Measurements from ENCODE around the gene SHE.

The SHE gene

DNA sequence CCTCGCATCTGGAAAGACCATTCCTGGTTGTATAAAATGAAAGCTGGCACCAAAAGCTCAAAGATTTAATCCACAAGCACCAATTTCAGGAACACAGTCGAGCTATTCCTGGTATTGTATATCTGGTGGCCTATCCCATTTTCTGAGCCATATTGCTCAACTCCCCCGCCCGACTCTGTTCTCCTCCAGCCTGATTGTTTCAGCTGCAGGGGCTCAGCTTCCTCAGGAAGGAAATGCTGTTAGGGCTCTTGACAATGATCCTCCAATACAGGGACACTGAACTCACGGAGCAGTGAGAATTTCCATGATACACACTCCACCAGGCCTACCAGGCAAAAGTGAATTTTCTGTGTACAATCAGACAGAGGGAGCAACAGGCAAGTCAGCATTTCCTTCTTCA, 17.1 kb downstream of the SHE start:
- no peak overlapping the region for H3K27ac ChIP-seq (ENCODE audit: low read length)
- no peak overlapping the region for H3K4me3 ChIP-seq (ENCODE audit: low read length)
- no peaks in the 10 kb centered on the region for H3K9me3 ChIP-seq (replicated peaks; ENCODE audit: insufficient read depth, low read length)
- no peak overlapping the region for H2AFZ ChIP-seq (ENCODE audit: low read length)
- no peaks in the 10 kb centered on the region for H3K36me3 ChIP-seq (replicated peaks; ENCODE audit: insufficient read depth, low read length)
- H3K79me2 ChIP-seq (ENCODE audit: low read length), result no peaks in the 10 kb centered on the region
- H3F3A ChIP-seq (ENCODE audit: insufficient read depth, low read length), result no peaks in the 10 kb centered on the region
- no peak for DNase-seq
- H3K4me1 ChIP-seq (ENCODE audit: low read length), result no peaks in the 10 kb centered on the region
- H3K9ac ChIP-seq (ENCODE audit: low read length), result no peak overlapping the region
- no peaks in the 10 kb centered on the region for H3K27me3 ChIP-seq (replicated peaks; ENCODE audit: insufficient read depth, low read length)
- H3K4me2 ChIP-seq (ENCODE audit: low read depth, low read length), result no peak overlapping the region
- TF ChIP-seq EZH2 (optimal IDR thresholded peaks at IDR 0.05; ENCODE audit: low read depth, low read length) (no peak), EZH2phosphoT487 (IDR thresholded peaks at IDR 0.05; ENCODE audit: low read length) (no peak)
- TF ChIP-seq, protein P1, sequence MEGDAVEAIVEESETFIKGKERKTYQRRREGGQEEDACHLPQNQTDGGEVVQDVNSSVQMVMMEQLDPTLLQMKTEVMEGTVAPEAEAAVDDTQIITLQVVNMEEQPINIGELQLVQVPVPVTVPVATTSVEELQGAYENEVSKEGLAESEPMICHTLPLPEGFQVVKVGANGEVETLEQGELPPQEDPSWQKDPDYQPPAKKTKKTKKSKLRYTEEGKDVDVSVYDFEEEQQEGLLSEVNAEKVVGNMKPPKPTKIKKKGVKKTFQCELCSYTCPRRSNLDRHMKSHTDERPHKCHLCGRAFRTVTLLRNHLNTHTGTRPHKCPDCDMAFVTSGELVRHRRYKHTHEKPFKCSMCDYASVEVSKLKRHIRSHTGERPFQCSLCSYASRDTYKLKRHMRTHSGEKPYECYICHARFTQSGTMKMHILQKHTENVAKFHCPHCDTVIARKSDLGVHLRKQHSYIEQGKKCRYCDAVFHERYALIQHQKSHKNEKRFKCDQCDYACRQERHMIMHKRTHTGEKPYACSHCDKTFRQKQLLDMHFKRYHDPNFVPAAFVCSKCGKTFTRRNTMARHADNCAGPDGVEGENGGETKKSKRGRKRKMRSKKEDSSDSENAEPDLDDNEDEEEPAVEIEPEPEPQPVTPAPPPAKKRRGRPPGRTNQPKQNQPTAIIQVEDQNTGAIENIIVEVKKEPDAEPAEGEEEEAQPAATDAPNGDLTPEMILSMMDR (IDR thresholded peaks at IDR 0.05; ENCODE audit: low read length), result no peak
- no peaks in the 10 kb centered on the region for H3K9me2 ChIP-seq (replicated peaks; ENCODE audit: insufficient read depth, low read length)
- no peaks in the 10 kb centered on the region for H4K20me1 ChIP-seq (ENCODE audit: insufficient read depth, low read length)

DNA sequence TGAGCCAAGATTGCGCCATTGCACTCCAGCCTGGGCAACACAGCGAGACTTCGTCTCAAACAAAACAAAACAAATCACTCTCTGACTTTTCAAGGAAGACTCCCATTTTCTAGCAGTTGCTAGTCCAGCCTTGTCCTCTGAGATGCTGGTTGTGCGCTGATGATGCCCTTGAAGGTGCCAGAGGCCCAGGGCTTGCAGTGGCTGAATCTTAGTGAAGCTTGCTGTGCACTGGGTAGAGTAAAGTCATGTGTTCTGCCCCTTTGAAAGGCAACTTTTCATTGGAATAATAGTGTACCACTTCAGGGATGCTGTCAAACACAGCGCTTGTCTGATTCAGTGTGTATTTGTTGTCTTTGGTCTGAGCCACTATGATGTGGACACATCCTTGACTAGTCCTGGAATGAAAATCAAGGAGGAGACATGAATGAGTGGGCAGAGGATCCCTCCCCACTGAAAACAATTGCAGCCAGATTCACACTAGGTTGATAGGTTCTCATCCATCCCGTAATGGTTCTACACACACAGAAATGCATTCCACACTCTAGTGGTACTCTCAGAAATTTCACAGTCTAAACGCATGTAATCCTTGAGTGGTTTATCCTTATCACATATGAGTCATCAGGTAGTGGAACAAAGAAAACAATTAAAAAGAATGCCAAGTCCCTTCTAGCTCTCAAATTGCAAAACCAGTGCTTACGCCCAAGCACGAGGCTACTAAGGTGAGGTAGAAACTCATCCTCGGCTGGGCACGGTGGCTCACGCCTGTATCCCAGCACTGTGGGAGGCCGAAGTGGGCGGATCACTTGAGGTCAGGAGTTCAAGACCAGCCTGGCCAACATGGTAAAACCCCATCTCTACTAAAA, 18.0 kb downstream of the SHE start:
- Histone ChIP-seq H3F3A (ENCODE audit: insufficient read depth, low read length) (peaks cover 5% of the 10 kb centered on the region; the same call in 1 of the 2 replicates), H4K20me1 (ENCODE audit: insufficient read depth, low read length) (no peaks in the 10 kb centered on the region), H3K4me3 (ENCODE audit: low read length) (no peak overlapping the region), H3K9ac (ENCODE audit: low read length) (no peak overlapping the region), H2AFZ (ENCODE audit: low read length) (no peak overlapping the region), H3K36me3 (replicated peaks; ENCODE audit: insufficient read depth, low read length) (no peaks in the 10 kb centered on the region), H3K9me2 (replicated peaks; ENCODE audit: insufficient read depth, low read length) (no peaks in the 10 kb centered on the region), H3K4me1 (ENCODE audit: low read length) (peaks cover 6% of the 10 kb centered on the region), H3K4me2 (ENCODE audit: low read depth, low read length) (no peak overlapping the region), H3K27me3 (replicated peaks; ENCODE audit: insufficient read depth, low read length) (no peaks in the 10 kb centered on the region), H3K27ac (ENCODE audit: low read length) (no peak overlapping the region), H3K79me2 (ENCODE audit: low read length) (no peaks in the 10 kb centered on the region), H3K9me3 (replicated peaks; ENCODE audit: insufficient read depth, low read length) (no peaks in the 10 kb centered on the region)
- TF ChIP-seq EZH2 (optimal IDR thresholded peaks at IDR 0.05; ENCODE audit: low read depth, low read length) (no peak), EZH2phosphoT487 (IDR thresholded peaks at IDR 0.05; ENCODE audit: low read length) (no peak)
- TF ChIP-seq, protein P1 (IDR thresholded peaks at IDR 0.05; ENCODE audit: low read length), result no peak
- DNase-seq, result no peak

DNA sequence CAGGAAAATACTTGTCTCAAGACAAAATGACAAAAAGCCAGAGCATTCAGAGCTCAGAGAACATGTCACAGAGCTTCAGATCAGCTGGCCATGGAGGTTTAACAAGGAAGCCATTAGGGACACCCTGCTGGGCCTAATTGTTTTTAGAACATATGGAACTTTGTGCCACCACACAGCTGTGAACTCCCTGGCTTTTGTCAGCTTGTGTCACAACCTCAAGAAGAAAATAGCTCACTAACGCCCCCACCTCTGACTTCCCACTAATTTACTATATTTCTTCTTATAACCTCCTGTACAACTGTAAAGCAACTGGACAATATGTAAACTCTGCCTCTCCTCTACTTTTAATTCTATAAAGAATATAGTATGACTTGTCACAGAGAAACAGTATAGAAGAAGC, 21.2 kb downstream of the SHE start:
- Histone ChIP-seq H2AFZ (ENCODE audit: low read length) (no peak overlapping the region), H3K36me3 (replicated peaks; ENCODE audit: insufficient read depth, low read length) (no peaks in the 10 kb centered on the region)
- TF ChIP-seq EZH2 (optimal IDR thresholded peaks at IDR 0.05; ENCODE audit: low read depth, low read length) (no peak), EZH2phosphoT487 (IDR thresholded peaks at IDR 0.05; ENCODE audit: low read length) (no peak)
- TF ChIP-seq, protein P1 (IDR thresholded peaks at IDR 0.05; ENCODE audit: low read length), result no peak

More for the DNA sequence above, 21.2 kb downstream of the SHE start:
- no peaks in the 10 kb centered on the region for H3K27me3 ChIP-seq (replicated peaks; ENCODE audit: insufficient read depth, low read length)
- H4K20me1 ChIP-seq (ENCODE audit: insufficient read depth, low read length), result no peaks in the 10 kb centered on the region
- H3K9me3 ChIP-seq (replicated peaks; ENCODE audit: insufficient read depth, low read length), result no peaks in the 10 kb centered on the region
- peaks cover 15% of the 10 kb centered on the region for H3F3A ChIP-seq (ENCODE audit: insufficient read depth, low read length)
- H3K9ac ChIP-seq (ENCODE audit: low read length), result no peak overlapping the region
- no peaks in the 10 kb centered on the region for H3K9me2 ChIP-seq (replicated peaks; ENCODE audit: insufficient read depth, low read length)
- no peak overlapping the region for H3K4me3 ChIP-seq (ENCODE audit: low read length)
- H3K4me2 ChIP-seq (ENCODE audit: low read depth, low read length), result no peak overlapping the region
- H3K4me1 ChIP-seq (ENCODE audit: low read length), result peaks cover 18% of the 10 kb centered on the region
- DNase-seq, result peak; percentile 38
- H3K27ac ChIP-seq (ENCODE audit: low read length), result no peak overlapping the region
- no peaks in the 10 kb centered on the region for H3K79me2 ChIP-seq (ENCODE audit: low read length)
